ENCODE data around the gene U2AF2.

Gene U2AF2

GRCh38 chr19:55666343-55667005 lies 11.6 kb downstream of the U2AF2 start:
- no peak for ATAC-seq (replicated peaks)
- no peak for DNase-seq
- Mint-ChIP-seq H3K4me1 (peaks cover 37 to 45% of the 10 kb centered on the region in 2 donors), H3K27ac (no peak overlapping the region), H3K36me3 (peaks cover 57 to 73% of the 10 kb centered on the region in 2 donors), H3K4me3 (no peak overlapping the region), H3K9me3 (no peaks in the 10 kb centered on the region), H3K27me3 (no peaks in the 10 kb centered on the region)

- Mint-ChIP-seq H3K27me3 (no peaks in the 10 kb centered on the region), H3K4me1 (peaks cover 36 to 43% of the 10 kb centered on the region in 2 donors), H3K36me3 (peaks cover 54 to 71% of the 10 kb centered on the region in 2 donors), H3K9me3 (no peaks in the 10 kb centered on the region), H3K4me3 (no peak overlapping the region), H3K27ac (no peak overlapping the region)
- no peak for DNase-seq
- ATAC-seq (replicated peaks) = no peak
Measured at GRCh38 chr19:55667006-55667381, 12.2 kb downstream of the U2AF2 start.

- Mint-ChIP-seq H3K36me3 (peaks cover 55 to 70% of the 10 kb centered on the region in 2 donors), H3K4me1 (peaks cover 38 to 41% of the 10 kb centered on the region in 2 donors), H3K4me3 (no peak overlapping the region), H3K27ac (no peak overlapping the region), H3K9me3 (no peaks in the 10 kb centered on the region), H3K27me3 (no peaks in the 10 kb centered on the region)
- no peak for ATAC-seq (replicated peaks)
- DNase-seq = no peak
Measured at GRCh38 chr19:55667511-55667910, 12.7 kb downstream of the U2AF2 start.

- DNase-seq (no peak), ATAC-seq (replicated peaks) (no peak)
- H3K36me3 Mint-ChIP-seq = peaks cover 50 to 65% of the 10 kb centered on the region in 2 donors
- H3K27me3 Mint-ChIP-seq = no peaks in the 10 kb centered on the region
- no peaks in the 10 kb centered on the region for H3K9me3 Mint-ChIP-seq
- peaks cover 34 to 36% of the 10 kb centered on the region in 2 donors for H3K4me1 Mint-ChIP-seq
- H3K27ac Mint-ChIP-seq = peak overlapping the region; percentile 25
- no peak overlapping the region for H3K4me3 Mint-ChIP-seq
Measured at GRCh38 chr19:55667958-55668357, 13.1 kb downstream of the U2AF2 start.

GRCh38 chr19:55668603-55669348 lies 13.9 kb downstream of the U2AF2 start:
- Mint-ChIP-seq H3K9me3 (no peaks in the 10 kb centered on the region), H3K27me3 (no peaks in the 10 kb centered on the region), H3K36me3 (peaks cover 49 to 62% of the 10 kb centered on the region in 2 donors), H3K27ac (peak overlapping the region; percentile 31), H3K4me3 (no peak overlapping the region), H3K4me1 (peaks cover 33 to 34% of the 10 kb centered on the region in 2 donors)
- DNase-seq = no peak
- no peak for ATAC-seq (replicated peaks)

GRCh38 chr19:55669418-55670279 lies 14.8 kb downstream of the U2AF2 start:
- no peaks in the 10 kb centered on the region for H3K27me3 Mint-ChIP-seq
- peaks cover 36 to 41% of the 10 kb centered on the region in 2 donors for H3K4me1 Mint-ChIP-seq
- no peaks in the 10 kb centered on the region for H3K9me3 Mint-ChIP-seq
- H3K4me3 Mint-ChIP-seq = peak overlapping the region in 1 of 2 donors; percentile 30
- peaks cover 48 to 61% of the 10 kb centered on the region in 2 donors for H3K36me3 Mint-ChIP-seq
- DNase-seq (no peak), ATAC-seq (replicated peaks) (no peak)
- H3K27ac Mint-ChIP-seq = peak overlapping the region; percentile 71

GRCh38 chr19:55670280-55671053 lies 15.6 kb downstream of the U2AF2 start:
- Mint-ChIP-seq H3K4me1 (peaks cover 38 to 42% of the 10 kb centered on the region in 2 donors), H3K27ac (peak overlapping the region; percentile 47), H3K4me3 (peak overlapping the region in 1 of 2 donors; percentile 22), H3K36me3 (peaks cover 49 to 64% of the 10 kb centered on the region in 2 donors), H3K9me3 (no peaks in the 10 kb centered on the region), H3K27me3 (no peaks in the 10 kb centered on the region)
- ATAC-seq (replicated peaks) (no peak), DNase-seq (no peak)

GRCh38 chr19:55671054-55671378 lies 16.2 kb downstream of the U2AF2 start:
- Mint-ChIP-seq H3K4me1 (peaks cover 37 to 39% of the 10 kb centered on the region in 2 donors), H3K27ac (peak overlapping the region; percentile 44), H3K4me3 (peak overlapping the region in 1 of 2 donors; percentile 22), H3K9me3 (no peaks in the 10 kb centered on the region), H3K36me3 (peaks cover 47 to 65% of the 10 kb centered on the region in 2 donors), H3K27me3 (no peaks in the 10 kb centered on the region)
- DNase-seq (no peak), ATAC-seq (replicated peaks) (no peak)

- H3K36me3 Mint-ChIP-seq = peaks cover 46 to 63% of the 10 kb centered on the region in 2 donors
- no peak for DNase-seq
- ATAC-seq (replicated peaks) = no peak
- H3K4me3 Mint-ChIP-seq = no peak overlapping the region
- H3K27me3 Mint-ChIP-seq = no peaks in the 10 kb centered on the region
- H3K4me1 Mint-ChIP-seq = peaks cover 43 to 48% of the 10 kb centered on the region in 2 donors
- H3K9me3 Mint-ChIP-seq = no peaks in the 10 kb centered on the region
- no peak overlapping the region for H3K27ac Mint-ChIP-seq
Measured at GRCh38 chr19:55672418-55672817, 17.6 kb downstream of the U2AF2 start.

GRCh38 chr19:55673465-55673864 lies 18.6 kb downstream of the U2AF2 start:
- peak overlapping the region; percentile 51 for H3K27ac Mint-ChIP-seq
- ATAC-seq (replicated peaks) = no peak
- H3K4me1 Mint-ChIP-seq = peaks cover 52 to 58% of the 10 kb centered on the region in 2 donors
- H3K9me3 Mint-ChIP-seq = no peaks in the 10 kb centered on the region
- peak overlapping the region; percentile 4 to 51 for H3K4me3 Mint-ChIP-seq
- H3K27me3 Mint-ChIP-seq = no peaks in the 10 kb centered on the region
- no peak for DNase-seq
- H3K36me3 Mint-ChIP-seq = peaks cover 47 to 65% of the 10 kb centered on the region in 2 donors

- Mint-ChIP-seq H3K36me3 (peaks cover 51 to 69% of the 10 kb centered on the region in 2 donors), H3K4me3 (peak overlapping the region; percentile 51 to 95), H3K27me3 (no peaks in the 10 kb centered on the region), H3K9me3 (no peaks in the 10 kb centered on the region), H3K4me1 (peaks cover 56 to 63% of the 10 kb centered on the region in 2 donors), H3K27ac (peak overlapping the region; percentile 51)
- ATAC-seq (replicated peaks) = no peak
- no peak for DNase-seq
Measured at GRCh38 chr19:55673889-55674288, 19.1 kb downstream of the U2AF2 start.

GRCh38 chr19:55674459-55674840 lies 19.6 kb downstream of the U2AF2 start:
- Mint-ChIP-seq H3K4me3 (peak overlapping the region; percentile 95 to 96), H3K27me3 (no peaks in the 10 kb centered on the region), H3K27ac (peak overlapping the region; percentile 87), H3K9me3 (no peaks in the 10 kb centered on the region), H3K36me3 (peaks cover 53 to 69% of the 10 kb centered on the region in 2 donors), H3K4me1 (peaks cover 60 to 68% of the 10 kb centered on the region in 2 donors)
- ATAC-seq (replicated peaks) (no peak), DNase-seq (no peak)

- Mint-ChIP-seq H3K9me3 (no peaks in the 10 kb centered on the region), H3K27me3 (no peaks in the 10 kb centered on the region), H3K4me3 (peak within 1 kb of the TSS; percentile 95 to 96), H3K36me3 (peaks cover 53 to 69% of the 10 kb centered on the region in 2 donors), H3K4me1 (peaks cover 60 to 69% of the 10 kb centered on the region in 2 donors), H3K27ac (peak within 1 kb of the TSS; percentile 97)
- ATAC-seq (replicated peaks) = peak; percentile 77 to 84
- DNase-seq = peak; percentile 93
Measured at GRCh38 chr19:55674841-55675660, 20.2 kb downstream of the U2AF2 start, which contains the start of gene EPN1. TSS of gene EPN1 (plus strand) at chr19:55675226. CDS start at chr19:55678628, 3,402 bp downstream.

All from stimulated activated naive B cell treated with anti-CD40 and anti-IgM and Interleukin-4, amounts not matched to agents 10 μg/mL and 1 μg/mL and 100 μg/mL, for 72 hours (primary cell).